ENCODE results near the gene HK1. TPM values are rescaled to one million over a fixed set of nuclear protein-coding genes. Genes with fewer than 3 reads are reported as not detected.
"Not testable (repeated sequence)": the region's sequence is repeated elsewhere in the genome, so short reads cannot be mapped to it uniquely, and the experiment has no call there.

The HK1 gene
- total RNA-seq, 2 donors from 2014 or later = 38.0 to 78.8 TPM

DNA sequence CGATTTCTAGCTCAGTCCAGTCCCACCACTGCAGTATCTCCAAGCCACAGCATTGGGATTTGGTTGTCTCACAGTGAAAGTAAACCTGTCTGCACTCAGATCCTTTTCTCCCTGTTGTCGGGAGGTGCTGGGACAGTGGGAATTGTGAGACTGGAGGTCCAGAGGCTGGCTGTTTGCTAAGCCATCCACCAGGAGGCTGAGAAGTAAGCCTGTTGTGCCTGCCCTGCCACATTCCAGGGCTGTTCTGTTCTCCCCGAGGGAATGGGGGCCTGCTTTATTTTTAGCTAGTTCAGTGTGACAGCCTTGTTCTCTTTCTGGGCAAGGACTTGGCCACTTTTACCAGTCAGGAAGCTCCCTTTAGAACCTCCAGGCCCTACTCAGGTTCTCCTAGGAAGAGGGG, 54.9 kb downstream of the HK1 start:
- H3K9me3 ChIP-seq (ENCODE audit: control insufficient read depth, low read length) = no peaks in the 10 kb centered on the region
- H3K4me3 ChIP-seq (ENCODE audit: low read length) = no peak overlapping the region
- no peak overlapping the region for H3K27ac ChIP-seq (ENCODE audit: low read depth, low read length)
- H3K36me3 ChIP-seq (ENCODE audit: control insufficient read depth, insufficient read depth, low read length) = no peaks in the 10 kb centered on the region
- no peak overlapping the region for H3K9ac ChIP-seq (ENCODE audit: extremely low read depth, low read length, poor library complexity, severe bottlenecking)
- Mint-ChIP-seq H3K4me1 (peaks cover 51% of the 10 kb centered on the region), H3K4me3 (no peak overlapping the region), H3K9me3 (no peaks in the 10 kb centered on the region), H3K27ac (peak overlapping the region; percentile 91), H3K27me3 (ENCODE audit: insufficient read depth) (no peaks in the 10 kb centered on the region), H3K36me3 (ENCODE audit: low read depth) (peaks cover 3% of the 10 kb centered on the region)
- 39 to 61% methylated on average over 2 to 3 of the region's 3 CpGs for WGBS, 2 experiments (ENCODE audit: insufficient coverage in 1 of 2, insufficient read length in 1 of 2)
- no peaks in the 10 kb centered on the region for H3K27me3 ChIP-seq (ENCODE audit: control insufficient read depth, insufficient read depth, low read length, poor library complexity, severe bottlenecking)
- H3K4me1 ChIP-seq (ENCODE audit: control insufficient read depth, insufficient read depth, low read length) = peaks cover 6% of the 10 kb centered on the region
- TF ChIP-seq, protein P1, sequence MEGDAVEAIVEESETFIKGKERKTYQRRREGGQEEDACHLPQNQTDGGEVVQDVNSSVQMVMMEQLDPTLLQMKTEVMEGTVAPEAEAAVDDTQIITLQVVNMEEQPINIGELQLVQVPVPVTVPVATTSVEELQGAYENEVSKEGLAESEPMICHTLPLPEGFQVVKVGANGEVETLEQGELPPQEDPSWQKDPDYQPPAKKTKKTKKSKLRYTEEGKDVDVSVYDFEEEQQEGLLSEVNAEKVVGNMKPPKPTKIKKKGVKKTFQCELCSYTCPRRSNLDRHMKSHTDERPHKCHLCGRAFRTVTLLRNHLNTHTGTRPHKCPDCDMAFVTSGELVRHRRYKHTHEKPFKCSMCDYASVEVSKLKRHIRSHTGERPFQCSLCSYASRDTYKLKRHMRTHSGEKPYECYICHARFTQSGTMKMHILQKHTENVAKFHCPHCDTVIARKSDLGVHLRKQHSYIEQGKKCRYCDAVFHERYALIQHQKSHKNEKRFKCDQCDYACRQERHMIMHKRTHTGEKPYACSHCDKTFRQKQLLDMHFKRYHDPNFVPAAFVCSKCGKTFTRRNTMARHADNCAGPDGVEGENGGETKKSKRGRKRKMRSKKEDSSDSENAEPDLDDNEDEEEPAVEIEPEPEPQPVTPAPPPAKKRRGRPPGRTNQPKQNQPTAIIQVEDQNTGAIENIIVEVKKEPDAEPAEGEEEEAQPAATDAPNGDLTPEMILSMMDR (conservative IDR thresholded peaks at IDR 0.05) = peak; percentile 77
- DNase-seq = peak; percentile 89

DNA sequence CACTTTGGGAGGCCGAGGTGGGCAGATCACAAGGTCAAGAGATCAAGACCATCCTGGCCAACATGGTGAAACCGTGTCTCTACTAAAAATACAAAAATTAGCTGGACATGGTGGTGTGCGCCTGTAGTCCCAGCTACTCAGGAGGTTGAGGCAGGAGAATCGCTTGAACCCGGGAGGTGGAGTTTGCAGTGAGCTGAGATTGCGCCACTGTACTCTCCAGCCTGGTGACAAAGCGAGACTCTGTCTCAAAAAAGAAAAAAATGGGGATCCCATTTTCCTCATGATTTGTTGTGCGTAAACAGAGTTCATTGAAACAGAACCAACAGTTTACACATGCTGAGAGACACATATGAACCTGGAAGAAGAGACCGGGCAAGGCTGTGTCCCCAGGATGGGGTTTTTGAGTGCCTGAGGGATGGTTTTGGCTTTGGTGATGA, 55.6 kb downstream of the HK1 start:
- 94% methylated on average over 7 to 9 of the region's 9 CpGs for WGBS, 2 experiments (ENCODE audit: insufficient coverage in 1 of 2, insufficient read length in 1 of 2)
- not testable (repeated sequence) for H3K36me3 Mint-ChIP-seq (ENCODE audit: low read depth); H3K27me3 ChIP-seq (ENCODE audit: control insufficient read depth, insufficient read depth, low read length, poor library complexity, severe bottlenecking); H3K9me3 Mint-ChIP-seq; H3K4me1 ChIP-seq (ENCODE audit: control insufficient read depth, insufficient read depth, low read length); H3K4me3 ChIP-seq (ENCODE audit: low read length); H3K9me3 ChIP-seq (ENCODE audit: control insufficient read depth, low read length); H3K36me3 ChIP-seq (ENCODE audit: control insufficient read depth, insufficient read depth, low read length); H3K9ac ChIP-seq (ENCODE audit: extremely low read depth, low read length, poor library complexity, severe bottlenecking); H3K27me3 Mint-ChIP-seq (ENCODE audit: insufficient read depth); H3K27ac ChIP-seq (ENCODE audit: low read depth, low read length); H3K4me3 Mint-ChIP-seq; DNase-seq
- H3K27ac Mint-ChIP-seq = peak overlapping the region; percentile 80
- peaks cover 55% of the 10 kb centered on the region for H3K4me1 Mint-ChIP-seq

DNA sequence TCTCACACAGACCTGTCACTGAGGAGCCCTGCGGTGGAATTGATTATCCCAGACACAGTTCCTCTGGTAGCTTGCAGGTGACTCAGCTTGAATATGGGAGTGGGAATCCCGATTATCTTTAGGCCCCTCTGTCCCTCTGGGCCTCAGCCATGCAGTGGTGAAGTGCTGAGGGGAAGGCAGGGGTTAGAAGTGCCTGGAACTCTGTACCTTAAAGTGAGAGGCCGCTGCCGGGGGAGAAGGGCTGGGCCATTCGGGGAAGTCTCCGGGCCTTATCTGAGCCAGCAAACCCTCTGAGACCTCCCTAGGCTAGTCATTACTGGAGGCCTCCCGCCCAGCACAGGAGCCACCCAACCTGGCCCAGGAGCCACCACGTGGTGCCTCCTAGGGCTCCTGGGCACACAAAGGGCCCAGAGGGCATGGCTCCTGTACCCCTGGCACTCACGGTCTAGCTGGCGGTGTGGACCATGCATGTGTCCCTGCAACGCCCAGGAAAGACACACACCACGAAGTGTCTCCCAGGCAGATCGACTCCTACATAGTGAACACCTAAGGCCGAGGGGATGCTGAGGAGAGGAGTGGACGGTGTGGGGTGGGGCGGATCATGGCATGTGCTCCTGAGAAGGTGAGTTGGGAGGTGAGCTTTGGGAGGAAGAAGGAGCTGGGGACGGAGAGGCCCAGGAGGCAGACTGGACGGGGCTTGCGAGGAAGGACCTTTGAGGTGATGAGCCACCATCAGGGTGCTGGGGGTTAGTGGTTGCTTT, 56.2 kb downstream of the HK1 start:
- WGBS, 2 experiments (ENCODE audit: insufficient coverage in 1 of 2, insufficient read length in 1 of 2) = 84 to 88% methylated on average over 15 to 19 of the region's 19 CpGs
- peaks cover 6% of the 10 kb centered on the region for H3K4me1 ChIP-seq (ENCODE audit: control insufficient read depth, insufficient read depth, low read length)
- H3K27ac Mint-ChIP-seq = peak overlapping the region; percentile 75
- peaks cover 3% of the 10 kb centered on the region for H3K36me3 Mint-ChIP-seq (ENCODE audit: low read depth)
- H3K9me3 Mint-ChIP-seq = no peaks in the 10 kb centered on the region
- H3K9me3 ChIP-seq (ENCODE audit: control insufficient read depth, low read length) = no peaks in the 10 kb centered on the region
- H3K4me3 ChIP-seq (ENCODE audit: low read length) = no peak overlapping the region
- H3K36me3 ChIP-seq (ENCODE audit: control insufficient read depth, insufficient read depth, low read length) = no peaks in the 10 kb centered on the region
- H3K9ac ChIP-seq (ENCODE audit: extremely low read depth, low read length, poor library complexity, severe bottlenecking) = no peak overlapping the region
- H3K27me3 ChIP-seq (ENCODE audit: control insufficient read depth, insufficient read depth, low read length, poor library complexity, severe bottlenecking) = no peaks in the 10 kb centered on the region
- H3K27ac ChIP-seq (ENCODE audit: low read depth, low read length) = no peak overlapping the region
- no peaks in the 10 kb centered on the region for H3K27me3 Mint-ChIP-seq (ENCODE audit: insufficient read depth)
- H3K4me3 Mint-ChIP-seq = no peak overlapping the region
- peaks cover 49% of the 10 kb centered on the region for H3K4me1 Mint-ChIP-seq
- DNase-seq = peak; percentile 63
- TF ChIP-seq, protein P1 (conservative IDR thresholded peaks at IDR 0.05) = no peak
